Coronary artery (tissue), 2 donors: ENCODE measurements around the gene SYK.

Experiments used
- DNase-seq: peaks from one replicate; pipeline ENCODE4 v3.0.0-alpha.2; 2017; ENCODE audit warnings: low spot score
- H3K27ac ChIP-seq, 2 donors: fragments of 200-600 bp; sonication (generic); one replicate each; pipeline ENCODE4 v1.5.1; 2016 to 2019
- H3K4me3 ChIP-seq: fragments of 200-600 bp; sonication (generic); 2 replicates; pipeline ENCODE4 v1.5.1; 2016; ENCODE audit warnings: mild to moderate bottlenecking, moderate library complexity
- TF ChIP-seq, protein P1 (sequence below): fragments of 200-600 bp; sonication (generic); IDR thresholded peaks from one replicate; pipeline ENCODE4 v1.5.1; 2019; ENCODE audit warnings: antibody characterized with exemption

SYK gene

DNA sequence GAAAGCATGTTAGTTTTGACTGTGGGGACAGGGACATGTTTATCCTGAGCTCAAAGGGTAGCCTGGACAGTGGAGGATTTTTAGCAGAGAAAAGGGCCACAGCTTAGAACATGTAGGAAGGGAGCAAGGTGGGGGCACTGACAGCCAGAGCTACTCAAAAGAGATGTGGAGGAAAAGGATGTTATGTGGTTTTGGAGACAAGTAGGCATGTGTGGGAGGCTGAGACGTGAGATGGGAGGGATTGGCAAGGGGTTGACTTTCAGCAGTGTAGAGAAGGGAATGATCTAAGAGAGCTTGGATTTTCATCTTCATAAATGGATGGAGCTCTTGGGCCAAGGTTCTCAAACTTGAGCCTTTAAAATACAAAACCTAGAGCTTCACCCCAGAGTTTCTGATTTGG, 24.0 kb downstream of the SYK start:
- no peak for DNase-seq
- Histone ChIP-seq H3K4me3 (no peak overlapping the region), H3K27ac (no peak overlapping the region)
- TF ChIP-seq, protein P1, sequence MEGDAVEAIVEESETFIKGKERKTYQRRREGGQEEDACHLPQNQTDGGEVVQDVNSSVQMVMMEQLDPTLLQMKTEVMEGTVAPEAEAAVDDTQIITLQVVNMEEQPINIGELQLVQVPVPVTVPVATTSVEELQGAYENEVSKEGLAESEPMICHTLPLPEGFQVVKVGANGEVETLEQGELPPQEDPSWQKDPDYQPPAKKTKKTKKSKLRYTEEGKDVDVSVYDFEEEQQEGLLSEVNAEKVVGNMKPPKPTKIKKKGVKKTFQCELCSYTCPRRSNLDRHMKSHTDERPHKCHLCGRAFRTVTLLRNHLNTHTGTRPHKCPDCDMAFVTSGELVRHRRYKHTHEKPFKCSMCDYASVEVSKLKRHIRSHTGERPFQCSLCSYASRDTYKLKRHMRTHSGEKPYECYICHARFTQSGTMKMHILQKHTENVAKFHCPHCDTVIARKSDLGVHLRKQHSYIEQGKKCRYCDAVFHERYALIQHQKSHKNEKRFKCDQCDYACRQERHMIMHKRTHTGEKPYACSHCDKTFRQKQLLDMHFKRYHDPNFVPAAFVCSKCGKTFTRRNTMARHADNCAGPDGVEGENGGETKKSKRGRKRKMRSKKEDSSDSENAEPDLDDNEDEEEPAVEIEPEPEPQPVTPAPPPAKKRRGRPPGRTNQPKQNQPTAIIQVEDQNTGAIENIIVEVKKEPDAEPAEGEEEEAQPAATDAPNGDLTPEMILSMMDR, result no peak

DNA sequence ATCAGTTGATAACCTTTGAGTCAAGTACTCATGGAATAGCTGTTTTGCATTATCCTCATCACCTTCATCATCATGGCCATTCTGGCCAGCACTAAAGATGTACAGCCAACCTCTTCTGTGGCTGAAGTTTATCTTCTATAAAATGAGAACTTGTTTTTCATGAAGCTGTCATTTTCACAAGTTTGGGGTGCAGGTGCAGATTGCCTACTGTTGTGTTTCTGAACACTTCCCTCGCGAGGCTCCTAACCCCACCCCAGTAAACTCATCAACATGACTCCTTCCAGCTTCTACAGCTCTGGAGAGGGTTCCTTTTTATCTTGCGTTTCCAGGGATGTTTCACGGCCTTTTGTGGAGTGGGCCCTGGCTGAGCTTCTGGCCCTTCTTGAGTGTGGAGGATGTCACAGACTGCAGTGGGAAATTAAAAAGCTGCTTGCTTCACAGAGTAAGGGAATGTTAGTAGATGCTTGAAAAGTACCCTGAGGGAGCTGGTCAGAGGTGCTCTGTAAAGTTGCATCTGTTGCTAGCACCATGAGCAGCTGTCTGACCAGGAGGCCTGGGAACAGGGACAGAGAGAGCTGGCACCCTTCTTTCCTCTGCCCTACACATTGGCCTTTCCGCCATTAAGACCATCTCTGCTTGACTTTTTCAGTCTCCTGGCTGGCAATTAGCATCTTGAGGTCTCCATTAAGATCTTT, 24.9 kb downstream of the SYK start:
- no peak for DNase-seq
- H3K4me3 ChIP-seq, result no peak overlapping the region
- TF ChIP-seq, protein P1, result no peak
- no peak overlapping the region for H3K27ac ChIP-seq

DNA sequence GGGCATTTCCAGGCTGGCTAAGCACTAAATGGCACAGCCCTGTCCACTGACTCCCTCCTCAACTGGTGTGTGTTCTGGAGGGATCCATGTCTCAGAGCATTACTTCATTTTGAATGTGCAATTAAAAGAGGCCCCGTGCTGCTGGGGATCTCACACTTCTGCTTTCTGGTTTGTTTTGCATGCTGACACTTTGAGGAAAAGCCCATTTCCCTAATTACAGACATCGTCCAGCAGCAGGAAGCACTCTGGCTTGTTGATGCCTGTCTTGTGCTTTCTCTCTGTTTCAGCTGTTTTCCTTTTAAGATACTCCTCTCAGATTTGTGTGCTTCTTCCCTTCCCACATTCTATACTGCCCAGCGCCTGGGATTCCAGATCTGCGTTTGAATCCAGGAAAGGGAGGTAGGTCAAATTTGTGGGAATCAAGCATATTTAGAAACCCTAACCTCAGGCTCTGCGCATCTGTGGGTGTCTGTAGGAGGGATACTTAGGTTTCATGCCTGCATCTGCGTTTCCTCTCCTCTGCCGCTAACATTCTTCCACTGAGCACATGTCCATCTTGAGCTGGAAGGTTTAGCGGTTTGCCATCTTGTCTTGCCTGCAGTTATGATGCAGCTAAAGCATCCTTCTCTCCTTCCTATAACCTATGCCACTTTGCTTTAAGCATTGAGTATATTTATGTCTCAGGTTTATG, 25.7 kb downstream of the SYK start:
- peak overlapping the region in 1 of 2 donors; percentile 16 for H3K27ac ChIP-seq
- TF ChIP-seq, protein P1, result no peak

DNA sequence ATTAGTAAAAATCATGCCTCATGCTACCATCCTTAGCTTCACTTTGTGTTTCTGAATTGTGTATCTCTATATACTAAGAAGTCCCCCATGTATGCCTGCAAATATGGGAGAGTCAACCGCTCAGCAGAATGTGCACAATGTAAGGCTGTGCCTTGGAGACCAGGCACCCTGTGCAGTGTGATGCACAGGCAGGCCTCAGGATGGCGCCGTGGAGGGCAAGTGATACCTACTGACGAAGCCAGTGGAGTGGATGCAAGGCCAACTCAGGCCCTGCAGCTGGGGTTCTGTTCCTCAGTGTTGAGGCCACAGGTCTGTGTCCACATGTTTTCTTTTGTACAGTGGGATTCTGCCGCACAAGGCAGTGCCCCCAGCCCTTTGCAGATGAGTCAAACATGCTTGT, 28.4 kb downstream of the SYK start:
- no peak overlapping the region for H3K27ac ChIP-seq
- TF ChIP-seq, protein P1, result no peak

More for the DNA sequence above, 25.7 kb downstream of the SYK start:
- H3K4me3 ChIP-seq, result no peak overlapping the region
- DNase-seq, result no peak

DNA sequence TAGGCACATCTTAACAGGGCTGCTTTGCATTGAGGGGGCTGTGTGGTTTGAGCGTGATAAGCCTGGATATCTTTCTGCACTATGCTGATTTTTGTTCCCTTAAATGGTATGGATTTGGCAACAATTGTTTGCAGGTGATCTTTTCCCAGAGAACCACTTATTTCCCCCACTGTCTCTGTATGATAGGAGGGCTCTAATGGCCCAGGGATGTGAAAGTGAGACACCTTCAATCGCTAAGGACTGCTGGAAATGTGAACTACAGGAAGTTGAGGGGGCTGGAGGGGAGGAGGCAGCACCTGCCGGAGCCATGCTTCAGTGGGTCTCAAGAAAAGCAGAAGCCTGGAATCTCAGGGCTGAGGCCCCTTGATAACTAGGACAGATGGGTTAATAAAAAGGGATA, 29.4 kb downstream of the SYK start:
- Histone ChIP-seq H3K27ac (no peak overlapping the region), H3K4me3 (no peak overlapping the region)
- TF ChIP-seq, protein P1, result no peak
- DNase-seq, result no peak

More for the DNA sequence above, 28.4 kb downstream of the SYK start:
- no peak overlapping the region for H3K4me3 ChIP-seq
- no peak for DNase-seq

DNA sequence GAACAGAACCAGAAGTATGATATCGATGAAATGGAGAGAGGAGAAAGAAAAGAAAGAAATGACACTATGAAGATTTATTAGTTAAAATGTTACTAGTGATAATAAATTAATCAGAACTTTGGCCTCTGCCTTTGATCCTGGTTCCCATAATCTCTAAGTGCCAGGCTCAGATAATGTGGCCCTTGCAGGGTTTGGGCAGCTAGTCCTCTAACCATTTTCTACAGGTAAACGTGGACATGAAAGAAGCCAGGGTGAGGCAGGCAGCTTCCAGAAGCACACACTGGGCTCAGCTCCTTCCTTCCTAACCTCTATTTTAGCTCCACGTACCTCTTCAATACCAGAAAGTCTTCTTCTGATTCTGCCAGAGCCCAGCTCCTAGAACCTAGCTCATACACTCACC, 30.6 kb downstream of the SYK start:
- H3K27ac ChIP-seq, result no peak overlapping the region
- TF ChIP-seq, protein P1, result no peak

More for the DNA sequence above, 30.6 kb downstream of the SYK start:
- no peak for DNase-seq
- no peak overlapping the region for H3K4me3 ChIP-seq
